SK-N-SH (cell line): ENCODE results near the gene ARHGAP15.

ENCODE experiments used
- CTCF ChIP-seq: fragments of 200-600 bp; sonication (generic); IDR thresholded peaks from 2 replicates; pipeline ENCODE4 v1.6.1; 2017; ENCODE audit warnings: antibody characterized with exemption, mild to moderate bottlenecking, moderate library complexity
- GABPA ChIP-seq: IDR thresholded peaks from 2 replicates; pipeline ENCODE4 v1.4.0; 2012; ENCODE audit warnings: low read depth, mild to moderate bottlenecking
- MAX ChIP-seq: IDR thresholded peaks from 2 replicates; pipeline ENCODE4 v1.4.0; 2012; ENCODE audit warnings: low read depth
- MXI1 ChIP-seq: IDR thresholded peaks from 2 replicates; pipeline ENCODE4 v1.6.1; 2012; ENCODE audit warnings: mild to moderate bottlenecking, low read depth, low read length, improper control_type of control experiment
- POLR2AphosphoS5 ChIP-seq: IDR thresholded peaks from 2 replicates; pipeline ENCODE4 v1.6.1; 2012; ENCODE audit warnings: low read depth, low read length
- RAD21 ChIP-seq: IDR thresholded peaks from 2 replicates; pipeline ENCODE4 v1.6.1; 2012; ENCODE audit warnings: mild to moderate bottlenecking, low read length
- TAF1 ChIP-seq: IDR thresholded peaks from 2 replicates; pipeline ENCODE4 v1.6.1; 2012; ENCODE audit warnings: low read depth, mild to moderate bottlenecking, low read length, moderate library complexity, borderline replicate concordance
- USF2 ChIP-seq: fragments of 150-350 bp; IDR thresholded peaks from 2 replicates; pipeline ENCODE4 v1.6.1; 2017; ENCODE audit warnings: antibody characterized with exemption, low read length, low read depth, borderline replicate concordance
- YY1 ChIP-seq: IDR thresholded peaks from 2 replicates; pipeline ENCODE4 v1.4.0; 2012; ENCODE audit warnings: low read depth, mild to moderate bottlenecking
- ZBTB33 ChIP-seq: IDR thresholded peaks from 2 replicates; pipeline ENCODE4 v1.4.0; 2012; ENCODE audit warnings: low read depth, borderline replicate concordance

GRCh38 chr2:143635936-143636335 is 506.7 kb downstream of the ARHGAP15 start:
- TF ChIP-seq YY1 (no peak), CTCF (no peak), POLR2AphosphoS5 (no peak), MXI1 (no peak), ZBTB33 (no peak), GABPA (no peak), USF2 (no peak), RAD21 (no peak), MAX (no peak), TAF1 (no peak)
